Right renal cortex interstitium (tissue), 3 donors: ENCODE results near the gene CAMKMT. TPM values are rescaled to one million over a fixed set of nuclear protein-coding genes. Genes with fewer than 3 reads are reported as not detected.

ENCODE experiments used
- DNase-seq, 3 donors: peaks; one replicate each; pipeline ENCODE4 v3.0.0-alpha.2; 2013; ENCODE audit warnings: low read depth in 3 of 3, low spot score in 2 of 3
- polyA plus RNA-seq, 3 donors: library from polyadenylated mRNA; unstranded; fragments of 120-200 nt; gene quantifications; one replicate each; pipeline ENCODE4 v1.2.1, GENCODE V29; 2013; ENCODE audit not compliant: insufficient read length in 3 of 3

The CAMKMT gene
- polyA plus RNA-seq, 3 donors, result 13.8 to 16.7 (median 16.3) TPM

GRCh38 chr2:44548221-44549098 is 186.7 kb downstream of the CAMKMT start:
- no peak for DNase-seq

- DNase-seq, result no peak
These were observed 187.3 kb downstream of the CAMKMT start for GRCh38 chr2:44549099-44549471.

GRCh38 chr2:44549856-44550255 is 188.1 kb downstream of the CAMKMT start:
- DNase-seq, result no peak

- DNase-seq, result no peak
These were observed 188.8 kb downstream of the CAMKMT start for GRCh38 chr2:44550561-44550960.

GRCh38 chr2:44551497-44551896 is 189.8 kb downstream of the CAMKMT start:
- no peak for DNase-seq

- no peak for DNase-seq
These were observed 191.7 kb downstream of the CAMKMT start for GRCh38 chr2:44553456-44553855.

- DNase-seq, result no peak
These were observed 194.0 kb downstream of the CAMKMT start for GRCh38 chr2:44555700-44556099.

GRCh38 chr2:44559108-44559507 is 197.4 kb downstream of the CAMKMT start:
- no peak for DNase-seq

GRCh38 chr2:44560352-44560751 is 198.6 kb downstream of the CAMKMT start:
- no peak for DNase-seq

- DNase-seq, result no peak
These were observed 199.2 kb downstream of the CAMKMT start for GRCh38 chr2:44560941-44561340.

- DNase-seq, result no peak
These were observed 201.0 kb downstream of the CAMKMT start for GRCh38 chr2:44562737-44563136.

GRCh38 chr2:44564752-44565151 is 203.0 kb downstream of the CAMKMT start:
- DNase-seq, result no peak

GRCh38 chr2:44566059-44566458 is 204.3 kb downstream of the CAMKMT start:
- no peak for DNase-seq

GRCh38 chr2:44569491-44569890 is 207.7 kb downstream of the CAMKMT start:
- no peak for DNase-seq

GRCh38 chr2:44570271-44570670 is 208.5 kb downstream of the CAMKMT start:
- no peak for DNase-seq

- no peak for DNase-seq
These were observed 209.0 kb downstream of the CAMKMT start for GRCh38 chr2:44570777-44571176.

GRCh38 chr2:44572196-44572900 is 210.6 kb downstream of the CAMKMT start:
- no peak for DNase-seq

- DNase-seq, result no peak
These were observed 212.2 kb downstream of the CAMKMT start for GRCh38 chr2:44573996-44574395.

- no peak for DNase-seq
These were observed 216.8 kb downstream of the CAMKMT start for GRCh38 chr2:44578471-44579093.

GRCh38 chr2:44579115-44579836 is 217.5 kb downstream of the CAMKMT start:
- DNase-seq, result no peak

- no peak for DNase-seq
These were observed 218.1 kb downstream of the CAMKMT start for GRCh38 chr2:44579837-44580230.
